GM19035 (cell line): ENCODE results near the gene GRID1.

Experiments
- ATAC-seq: cut with Tn5 transposase; IDR thresholded peaks from one replicate; pipeline ENCODE4 v1.9.1; 2021; ENCODE audit not compliant: unreplicated experiment

The GRID1 gene

DNA sequence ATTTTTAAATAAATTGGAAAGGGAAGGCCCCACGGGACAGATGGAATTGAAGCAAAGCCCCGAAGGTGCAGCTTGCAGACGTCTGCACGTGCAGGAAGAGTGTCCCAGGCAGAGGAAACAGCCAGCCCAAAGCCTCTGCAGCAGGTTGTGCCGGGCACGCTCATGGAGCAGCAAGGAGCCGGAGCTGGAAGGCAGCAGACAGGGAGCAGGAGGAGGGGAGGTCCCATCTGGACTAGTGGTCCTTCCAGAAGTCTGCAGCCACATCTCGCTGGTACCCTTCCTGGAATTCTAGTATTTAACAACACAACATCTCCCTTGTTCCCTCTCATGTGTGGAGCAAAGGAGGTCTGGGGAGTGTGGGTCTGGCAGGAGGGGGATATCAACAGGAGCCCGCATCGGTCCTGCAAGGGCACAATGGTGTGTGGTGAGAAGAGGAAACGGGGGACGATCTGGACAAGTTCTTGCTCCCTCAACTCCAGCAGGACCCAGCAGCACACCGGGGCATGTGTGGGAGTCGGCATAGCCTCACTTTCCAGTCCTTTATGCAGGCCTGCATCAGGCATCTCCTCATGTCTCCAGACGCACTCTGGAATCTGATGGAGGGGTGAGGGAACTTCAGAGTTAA, 169.3 kb downstream of the GRID1 start:
- ATAC-seq = no peak

DNA sequence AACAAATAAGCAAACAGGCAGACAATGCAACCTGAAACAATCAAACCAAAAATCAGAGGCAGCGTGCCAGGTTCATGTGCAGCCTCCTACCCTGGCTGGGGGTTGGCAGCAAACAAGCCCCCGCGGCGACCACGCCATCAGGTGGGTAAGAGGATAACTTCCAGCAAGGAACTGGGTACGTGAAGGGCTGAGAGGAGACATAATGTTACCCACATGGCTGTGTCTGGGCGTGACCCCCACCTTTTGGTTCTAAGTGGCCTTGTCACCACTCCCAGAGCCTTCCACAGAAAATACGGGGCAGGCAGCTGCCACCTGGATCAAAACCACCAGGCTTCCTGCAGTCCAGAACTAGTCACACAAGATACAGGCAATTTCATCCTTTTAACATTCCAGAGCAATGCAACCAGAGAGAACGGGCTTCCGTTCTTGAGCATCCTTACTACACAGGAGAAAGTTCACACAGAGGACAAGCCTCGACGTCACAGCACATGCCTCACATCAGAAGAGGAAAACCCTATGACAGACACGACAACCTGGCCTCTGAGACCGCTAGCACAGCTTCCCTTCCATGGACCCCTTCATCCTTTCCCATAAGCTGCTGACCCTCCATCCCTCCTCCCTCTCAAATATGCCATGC, 171.0 kb downstream of the GRID1 start:
- no peak for ATAC-seq

GRCh38 chr10:86194684-86195083, 171.9 kb downstream of the GRID1 start:
- no peak for ATAC-seq

GRCh38 chr10:86193841-86194240, 172.8 kb downstream of the GRID1 start:
- ATAC-seq = no peak

DNA sequence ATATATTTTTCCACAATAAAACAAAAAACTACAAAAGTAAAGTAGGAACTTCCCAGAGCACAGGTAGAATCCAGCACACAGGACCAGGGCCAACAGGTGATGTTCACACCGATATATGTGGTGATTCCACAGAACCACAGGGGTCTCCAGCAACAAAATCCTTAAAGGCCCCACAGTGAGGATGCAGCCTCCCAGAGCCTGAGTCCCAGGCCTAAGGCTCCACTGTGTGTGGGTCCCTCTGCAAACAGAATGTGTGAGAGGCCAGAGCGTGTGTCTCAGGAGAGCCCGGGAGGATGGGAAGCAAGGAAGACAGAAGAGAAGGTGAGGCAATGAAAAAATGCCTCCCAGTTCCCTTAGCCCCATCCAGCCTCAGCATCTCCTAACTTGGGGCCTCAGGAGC, 173.9 kb downstream of the GRID1 start:
- no peak for ATAC-seq

GRCh38 chr10:86192147-86192546, 174.4 kb downstream of the GRID1 start:
- no peak for ATAC-seq

GRCh38 chr10:86191686-86192085, 174.9 kb downstream of the GRID1 start:
- ATAC-seq = no peak

GRCh38 chr10:86191166-86191565, 175.4 kb downstream of the GRID1 start:
- ATAC-seq = no peak

GRCh38 chr10:86190291-86190690, 176.3 kb downstream of the GRID1 start:
- ATAC-seq = no peak

DNA sequence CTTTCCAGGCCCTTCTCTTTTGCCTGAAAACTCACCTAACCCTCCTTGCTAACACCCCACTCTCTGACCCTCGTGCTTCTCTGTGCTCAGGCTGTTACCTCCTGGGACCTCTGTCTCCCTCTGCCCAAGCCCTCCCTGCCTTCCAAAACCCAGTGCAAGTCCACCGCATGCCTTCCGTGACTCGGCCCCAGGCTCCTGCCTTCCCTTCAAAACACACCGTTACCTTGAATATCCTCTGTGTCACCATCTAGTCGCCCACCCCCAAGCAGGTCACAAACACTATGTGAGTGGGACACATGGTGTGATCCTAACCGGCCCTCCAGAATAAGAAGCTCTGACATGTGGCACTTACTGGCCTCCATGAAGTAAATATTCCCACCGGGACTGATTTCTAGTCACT, 176.7 kb downstream of the GRID1 start:
- ATAC-seq = no peak

DNA sequence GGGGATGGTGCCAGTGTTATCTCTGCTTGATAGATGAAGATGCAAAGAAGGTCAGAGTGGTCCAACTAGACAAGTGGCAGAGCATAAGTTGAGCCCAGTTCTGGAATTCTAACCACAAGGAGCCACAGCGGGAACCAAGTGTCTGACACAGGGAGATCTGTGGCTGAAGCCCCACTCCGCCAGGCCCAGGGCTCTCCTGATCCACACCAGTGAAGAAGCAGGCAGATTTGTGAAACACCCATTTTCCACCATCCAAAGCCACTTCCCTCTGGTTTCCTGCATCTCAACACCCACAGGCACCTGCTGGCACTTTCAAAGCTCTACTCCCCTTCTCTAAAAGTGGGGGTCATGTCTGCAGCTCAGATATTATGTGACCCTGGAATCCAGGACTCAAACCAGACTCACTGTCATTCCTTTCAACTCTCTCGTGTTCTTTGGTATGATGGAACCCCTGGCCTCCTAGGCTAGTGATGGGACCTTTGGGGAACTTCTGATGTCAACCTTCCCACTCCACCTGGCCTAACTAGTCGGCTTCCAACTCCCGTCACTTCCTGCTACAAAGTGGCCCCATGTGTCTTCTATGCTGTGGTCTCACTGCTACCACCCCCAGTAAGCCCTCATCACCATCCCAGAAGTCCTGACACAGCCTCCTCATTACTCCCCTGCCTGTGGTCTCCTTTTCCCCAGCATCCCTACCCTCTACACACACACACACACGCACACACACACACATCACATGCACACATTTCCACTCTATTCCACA, 177.6 kb downstream of the GRID1 start:
- no peak for ATAC-seq

GRCh38 chr10:86188326-86188725, 178.3 kb downstream of the GRID1 start:
- no peak for ATAC-seq

- no peak for ATAC-seq
Measured at GRCh38 chr10:86187499-86188239, 178.9 kb downstream of the GRID1 start.

DNA sequence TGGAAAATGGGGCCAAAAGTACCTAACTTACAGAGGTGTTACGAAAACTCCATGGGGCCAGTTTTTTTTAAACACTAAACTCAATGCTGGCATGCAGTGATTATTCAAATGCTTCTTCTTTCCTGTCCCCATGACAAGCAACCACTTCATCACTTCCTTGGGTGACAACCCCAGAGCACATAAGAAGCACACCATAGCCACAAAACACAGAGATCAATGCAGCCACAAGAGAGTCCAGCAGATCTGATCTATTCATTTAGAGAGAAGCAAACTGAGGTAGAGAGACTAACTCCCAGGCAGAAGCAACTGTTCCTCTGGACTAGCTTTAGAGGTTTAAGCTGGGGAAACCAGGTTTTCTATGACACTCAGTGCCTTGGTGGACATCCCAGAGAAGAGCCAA, 180.0 kb downstream of the GRID1 start:
- ATAC-seq = no peak

- ATAC-seq = no peak
Measured at GRCh38 chr10:86182595-86182994, 184.0 kb downstream of the GRID1 start.

DNA sequence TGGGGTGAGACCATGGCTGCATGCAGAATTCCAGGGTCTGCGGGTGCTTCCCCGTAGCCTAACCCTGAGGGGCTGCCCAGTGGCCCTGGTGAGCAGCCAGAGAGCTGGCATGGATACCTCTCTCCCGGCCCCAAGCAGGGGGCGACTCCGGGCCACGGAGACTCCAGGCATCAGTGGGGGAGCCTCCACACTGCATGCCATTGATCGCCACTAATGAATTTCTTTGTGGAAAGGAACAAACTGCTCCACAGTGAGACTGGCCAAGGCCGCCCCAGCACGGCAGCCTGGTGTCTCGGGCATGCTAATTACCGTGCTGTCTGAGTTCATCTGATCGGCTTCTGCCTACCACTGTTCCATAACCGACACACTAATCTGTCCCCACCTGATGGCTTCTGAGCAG, 184.4 kb downstream of the GRID1 start:
- ATAC-seq = no peak

- ATAC-seq = no peak
Measured at GRCh38 chr10:86180861-86181260, 185.7 kb downstream of the GRID1 start.

DNA sequence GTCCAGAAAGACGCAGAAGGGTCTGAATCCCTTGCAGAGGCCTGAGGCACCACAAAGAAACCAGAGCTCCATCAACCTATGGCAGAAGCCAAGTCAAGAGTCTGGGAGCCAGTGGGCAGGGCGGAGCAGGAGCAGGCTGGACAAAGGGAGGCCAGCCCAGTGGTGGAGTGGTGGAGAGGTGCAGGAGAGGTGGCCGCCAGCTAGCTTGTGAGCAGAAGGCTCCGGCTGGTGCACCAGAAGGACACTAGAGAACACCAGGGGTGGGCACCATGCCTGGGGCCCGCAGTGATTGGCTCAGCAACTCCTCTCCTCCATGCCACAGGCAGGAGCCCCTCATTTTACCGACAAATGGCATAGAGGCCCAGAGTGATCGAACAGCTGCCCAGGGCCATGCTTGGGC, 186.6 kb downstream of the GRID1 start:
- no peak for ATAC-seq

DNA sequence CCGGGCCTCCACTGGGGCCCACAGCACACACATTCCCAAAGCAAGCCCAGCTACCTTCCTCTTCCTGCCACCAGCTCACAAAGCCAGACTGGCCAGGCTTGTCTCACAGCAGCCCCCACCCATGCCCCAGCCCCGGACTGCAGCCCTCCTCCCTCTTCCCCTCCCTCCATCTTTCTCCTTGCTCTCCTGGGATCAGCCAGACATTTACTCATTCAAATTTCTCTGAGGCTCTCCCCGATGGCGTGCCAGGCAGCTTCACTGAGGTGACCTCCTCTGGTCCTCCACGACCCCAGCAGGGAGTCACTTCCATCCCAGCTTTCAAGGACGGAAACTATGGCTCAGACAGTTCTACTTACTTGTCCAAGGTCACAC, 187.5 kb downstream of the GRID1 start:
- no peak for ATAC-seq

DNA sequence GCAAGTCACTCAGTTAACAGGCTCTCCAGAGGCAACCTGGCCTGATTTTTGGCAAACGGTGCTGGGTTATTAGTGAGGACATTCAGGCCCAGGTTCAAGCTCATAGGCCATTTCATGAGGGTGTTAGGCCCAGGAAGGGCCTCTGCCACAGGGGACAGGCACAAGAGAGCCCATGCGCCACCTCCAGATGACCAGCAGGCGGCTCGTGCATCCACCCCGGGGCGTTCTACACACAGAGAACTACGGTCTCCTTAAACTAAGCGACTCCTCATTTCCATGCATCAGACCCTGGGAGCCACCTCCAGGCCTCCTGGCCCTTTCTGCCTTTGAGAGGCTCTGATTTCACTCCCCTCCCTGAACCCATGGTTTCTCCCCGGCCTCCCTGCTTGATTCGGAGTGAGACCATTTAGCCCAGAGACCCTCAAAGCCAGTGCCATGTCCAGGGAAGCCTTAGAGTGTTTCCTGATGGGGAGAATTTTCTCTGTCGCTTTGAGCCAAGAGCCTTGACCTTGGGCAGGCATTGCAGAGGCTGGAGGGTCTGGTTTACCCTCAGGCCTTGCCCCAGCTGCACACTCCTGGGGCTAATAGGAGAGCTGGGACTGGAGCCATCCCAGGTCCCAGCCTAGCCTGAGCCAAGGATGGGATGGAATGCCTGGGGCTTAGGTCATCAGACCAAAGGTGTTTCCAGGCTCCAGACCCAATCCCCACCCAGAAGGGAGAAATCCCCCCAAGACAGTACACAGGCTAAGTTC, 188.0 kb downstream of the GRID1 start:
- ATAC-seq = no peak

- ATAC-seq = no peak
Measured at GRCh38 chr10:86177537-86178155, 188.9 kb downstream of the GRID1 start.
